ENCODE results near the gene PRSS27. TPM values are rescaled to one million over a fixed set of nuclear protein-coding genes. Genes with fewer than 3 reads are reported as not detected.

Gene PRSS27
- total and polyA plus RNA-seq, 2 of the 4 experiments (the other 2 are of a cell fraction), result under 0.01 to 0.58 TPM

DNA sequence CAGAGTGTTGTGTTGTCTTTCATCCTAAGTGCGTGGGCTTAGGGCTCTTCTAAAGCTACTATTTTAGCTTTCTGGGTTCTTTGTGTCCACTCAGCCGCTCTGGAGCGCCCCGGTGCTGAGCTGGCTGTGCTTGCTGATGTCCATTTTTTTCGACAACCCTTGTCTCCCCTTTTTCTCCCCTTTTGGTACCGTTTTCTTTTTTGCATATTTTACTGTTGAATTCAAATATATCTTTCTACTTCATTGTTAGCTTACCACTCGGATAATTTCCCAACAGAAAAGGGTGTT, 33.7 kb upstream of the PRSS27 start:
- TF ChIP-seq CHD1 (IDR thresholded peaks at IDR 0.05; ENCODE audit: low read depth, low read length) (no peak), MXI1 (IDR thresholded peaks at IDR 0.05; ENCODE audit: borderline replicate concordance, low read depth, low read length) (0 out of 2 replicates have a peak, but pooled peaks have one; percentile 5), POLR2A (IDR thresholded peaks at IDR 0.05; ENCODE audit: low read depth, low read length) (peak; percentile 14; the same call in 1 of the 2 replicates)
- no TSS peak for BruUV-seq (replicated peaks)
- peak overlapping the region; percentile 2 to 38; a peak in 1 of 4 replicates for H4K8ac ChIP-seq (ENCODE audit: low read depth in 2 of 2, low read length in 2 of 2)
- H3K56ac ChIP-seq (ENCODE audit: extremely low read depth, insufficient read depth, low read length), result peak overlapping the region; percentile 80
- H2BK20ac ChIP-seq (ENCODE audit: low read depth, low read length), result no peak overlapping the region
- peaks cover 14% of the 10 kb centered on the region for H3K9me1 ChIP-seq (ENCODE audit: insufficient read depth, low read length)
- peak overlapping the region; percentile 88 for H3K4me3 ChIP-seq (ENCODE audit: insufficient read depth, low read depth, low read length)
- peak overlapping the region; percentile 34 for H3K4ac ChIP-seq (ENCODE audit: low read depth, low read length)
- H3K27ac ChIP-seq (ENCODE audit: insufficient read depth, low read length), result peak overlapping the region; percentile 99
- H2BK120ac ChIP-seq (ENCODE audit: low read depth, low read length), result no peak overlapping the region
- 7% methylated on average over 3 of the region's 7 CpGs; no CpG with 5 or more reads in 1 of the 2 experiments for WGBS, 2 experiments (ENCODE audit: extremely low coverage in 2 of 2, insufficient read length in 1 of 2)
- H2BK15ac ChIP-seq (ENCODE audit: low read depth, low read length), result no peak overlapping the region
- peak overlapping the region; percentile 99 for H3K4me2 ChIP-seq (ENCODE audit: low read depth, low read length)
- H4K20me1 ChIP-seq (ENCODE audit: insufficient read depth, low read length), result peaks cover 59% of the 10 kb centered on the region
- H2AK5ac ChIP-seq (ENCODE audit: low read depth, low read length), result peak overlapping the region; percentile 7; the same call in 1 of the 2 replicates
- dilution Hi-C loops (cut with HindIII; ENCODE audit: low sequenced_read_pairs, unreplicated experiment) (no loop called here), in situ Hi-C loops (cut with MboI; ENCODE audit: low sequenced_read_pairs) (no loop called here), intact Hi-C loops (cut with micrococcal nuclease) (loop anchor here (1.0 kb wide), 1 partner anchor 115 kb away; no protein-coding TSS in a partner anchor)
- peak overlapping the region; percentile 63 for H2BK5ac ChIP-seq (ENCODE audit: low read depth, low read length, poor library complexity, severe bottlenecking)
- no peaks in the 10 kb centered on the region for H3K27me3 ChIP-seq (ENCODE audit: control insufficient read depth, insufficient read depth, low read length)
- peaks cover 2% of the 10 kb centered on the region; the same call in 1 of the 2 replicates for H3K9me3 ChIP-seq (ENCODE audit: control insufficient read depth, insufficient read depth, low read length)
- ATAC-seq (ENCODE audit: low read depth) (no peak), DNase-seq (no peak)
- POLR2A ChIA-PET (ENCODE audit: unreplicated experiment), result interaction anchor here (0.8 to 1.4 kb wide), 2 partner anchors 10 to 18 kb away, joined by 3 to 4 read pairs; no protein-coding TSS in a partner anchor
- peak overlapping the region; percentile 86 for H3K23ac ChIP-seq (ENCODE audit: low read depth, low read length)
- peaks cover 18 to 60% of the 10 kb centered on the region in 2 experiments for H3K79me1 ChIP-seq (ENCODE audit: low read depth in 1 of 2, low read length in 2 of 2)
- H2AK9ac ChIP-seq (replicated peaks; ENCODE audit: low read depth, low read length, poor library complexity), result peak overlapping the region; percentile 97
- CTCF ChIA-PET, result no interaction called here
- H3K36me3 ChIP-seq (ENCODE audit: control insufficient read depth, insufficient read depth, low read length), result peaks cover 21% of the 10 kb centered on the region
- H3K4me1 ChIP-seq (ENCODE audit: control insufficient read depth, insufficient read depth, low read length), result peaks cover 9% of the 10 kb centered on the region
- H3K14ac ChIP-seq (replicated peaks; ENCODE audit: low read depth, low read length), result peak overlapping the region; percentile 95
- no peak overlapping the region for H4K91ac ChIP-seq (ENCODE audit: insufficient read depth, low read depth, low read length)
- no peak overlapping the region for H4K5ac ChIP-seq (ENCODE audit: low read depth, low read length)
- no peak overlapping the region; the same call in 1 of the 2 replicates for H3K18ac ChIP-seq (ENCODE audit: low read depth, low read length)
- H3K9ac ChIP-seq (ENCODE audit: low read depth, low read length), result peak overlapping the region; percentile 97
- H2AFZ ChIP-seq (replicated peaks; ENCODE audit: low read length, poor library complexity), result no peak overlapping the region
